Upper lobe of right lung (tissue), 1 donor: ENCODE measurements around the gene NCKAP1. TPM values are rescaled to one million over a fixed set of nuclear protein-coding genes. Genes with fewer than 3 reads are reported as not detected.
"Not testable (repeated sequence)": the region's sequence is repeated elsewhere in the genome, so short reads cannot be mapped to it uniquely, and the experiment has no call there.

Experiments used
- ATAC-seq: fragments of 200-7000 bp; cut with Tn5 transposase; one replicate; pipeline ENCODE4 v1.9.1; 2020; ENCODE audit warnings: mild to moderate bottlenecking, moderate library complexity
- DNase-seq: peaks from one replicate; pipeline ENCODE4 v3.0.0-alpha.2; 2020
- H3K27ac ChIP-seq: fragments of 200-600 bp; one replicate; pipeline ENCODE4 v1.8.0; 2022
- H3K27me3 ChIP-seq: fragments of 200-600 bp; one replicate; pipeline ENCODE4 v1.8.0; 2022; ENCODE audit warnings: mild to moderate bottlenecking
- H3K36me3 ChIP-seq: fragments of 200-600 bp; one replicate; pipeline ENCODE4 v1.8.0; 2022
- H3K4me1 ChIP-seq: fragments of 200-600 bp; one replicate; pipeline ENCODE4 v1.8.0; 2022
- H3K4me3 ChIP-seq: fragments of 200-600 bp; one replicate; pipeline ENCODE4 v1.8.0; 2022; ENCODE audit warnings: mild to moderate bottlenecking
- H3K9me3 ChIP-seq: fragments of 200-600 bp; one replicate; pipeline ENCODE4 v1.8.0; 2022
- CTCF ChIP-seq: fragments of 200-600 bp; IDR thresholded peaks from one replicate; pipeline ENCODE4 v1.8.0; 2022; ENCODE audit warnings: antibody characterized with exemption
- intact Hi-C: fragments of 100-400 bp; cut with DNase I; formaldehyde crosslinking; loops from one replicate; pipeline ENCODE4 v1.11.0; 2022
- total RNA-seq: library from RNA; stranded (reverse); fragmentation: NEBNext Ultra II Directional; extraction: Animal tissue kit (Norgen Biotek cat#: 25700); gene quantifications from one replicate; pipeline ENCODE4 v1.2.1, GENCODE V29; 2021
- donor health status: DM: no; HTN: yes; CAD: no; lungs with severe emphysema.

Gene NCKAP1
- total RNA-seq, 1 donor from 2014 or later, result 117 TPM

DNA sequence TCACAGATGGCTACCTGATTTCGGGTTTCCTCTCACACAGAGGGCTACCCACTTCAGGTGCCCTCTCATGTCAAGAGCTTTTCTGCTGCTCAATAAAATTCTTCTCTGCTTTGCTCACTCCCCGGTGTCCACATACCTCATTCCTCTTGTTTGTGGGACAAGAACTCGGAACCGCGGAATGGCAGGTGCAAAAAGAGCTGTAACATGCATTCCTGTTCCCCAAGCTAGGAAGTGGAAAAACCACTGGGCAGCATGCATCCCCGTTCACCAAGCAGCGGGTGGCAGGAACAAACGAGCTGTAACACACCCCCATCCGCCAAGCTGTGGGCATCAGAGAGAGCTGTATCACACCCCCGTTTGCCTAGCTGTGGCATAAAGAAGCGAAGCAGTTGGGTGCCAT is 144.6 kb downstream of the NCKAP1 start:
- H3K36me3 ChIP-seq, result no peaks in the 10 kb centered on the region
- H3K27ac ChIP-seq, result no peak overlapping the region
- H3K4me3 ChIP-seq, result no peak overlapping the region
- no peaks in the 10 kb centered on the region for H3K27me3 ChIP-seq
- no peaks in the 10 kb centered on the region for H3K4me1 ChIP-seq
- intact Hi-C loops, result no loop called here
- DNase-seq (no peak), ATAC-seq (no peak)
- H3K9me3 ChIP-seq, result no peaks in the 10 kb centered on the region
- TF ChIP-seq CTCF, result no peak

DNA sequence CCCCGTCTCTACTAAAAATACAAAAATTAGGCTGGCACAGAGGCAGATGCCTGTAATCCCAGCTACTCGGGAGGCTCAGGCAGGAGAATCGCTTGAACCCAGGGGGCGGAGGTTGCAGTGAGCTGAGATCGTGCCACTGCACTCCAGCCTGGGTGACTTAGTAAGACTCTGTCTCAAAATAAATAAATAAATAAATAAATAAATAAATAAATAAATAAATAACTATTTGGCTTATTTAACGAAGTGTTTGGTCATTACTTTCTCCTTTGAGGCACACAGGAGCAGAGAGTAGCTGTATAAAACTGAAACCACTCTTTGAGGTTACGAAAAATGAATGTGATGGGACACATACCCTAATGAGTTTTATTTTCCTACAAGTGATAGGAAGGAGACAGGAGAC is 145.2 kb downstream of the NCKAP1 start:
- DNase-seq, intact Hi-C loops, H3K4me1 ChIP-seq, H3K4me3 ChIP-seq, H3K27me3 ChIP-seq, H3K36me3 ChIP-seq, H3K9me3 ChIP-seq, H3K27ac ChIP-seq, ATAC-seq: not testable (repeated sequence)

DNA sequence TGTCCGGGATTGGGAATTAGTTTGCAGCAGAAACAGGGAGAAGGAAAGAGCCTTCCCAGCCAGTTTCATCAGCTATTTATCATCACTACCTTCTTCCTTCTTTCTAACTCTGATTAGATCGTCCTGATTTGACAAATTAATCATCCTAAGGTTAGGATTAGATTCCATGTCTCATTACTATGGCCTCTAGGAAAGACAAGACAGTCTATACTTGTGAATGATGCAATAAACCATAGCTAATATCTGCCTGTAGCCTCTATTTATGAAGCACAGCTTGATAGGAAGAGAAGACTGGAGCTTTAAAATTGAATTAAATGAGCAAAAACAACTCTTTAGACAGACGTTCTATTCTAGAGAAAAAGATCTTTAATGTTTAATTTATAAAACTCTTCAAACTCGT is 146.6 kb downstream of the NCKAP1 start:
- Histone ChIP-seq H3K4me3 (no peak overlapping the region), H3K27ac (no peak overlapping the region), H3K36me3 (no peaks in the 10 kb centered on the region), H3K27me3 (no peaks in the 10 kb centered on the region), H3K9me3 (no peaks in the 10 kb centered on the region), H3K4me1 (no peaks in the 10 kb centered on the region)
- intact Hi-C loops, result no loop called here
- no peak for DNase-seq
- ATAC-seq, result no peak
- TF ChIP-seq CTCF, result no peak

GRCh38 chr2:182890773-182891378 is 147.4 kb downstream of the NCKAP1 start:
- H3K4me1 ChIP-seq, result no peaks in the 10 kb centered on the region
- no peak overlapping the region for H3K27ac ChIP-seq
- DNase-seq (no peak), ATAC-seq (no peak)
- intact Hi-C loops, result no loop called here
- no peaks in the 10 kb centered on the region for H3K36me3 ChIP-seq
- H3K9me3 ChIP-seq, result no peaks in the 10 kb centered on the region
- no peaks in the 10 kb centered on the region for H3K27me3 ChIP-seq
- no peak overlapping the region for H3K4me3 ChIP-seq
- TF ChIP-seq CTCF, result no peak

- Histone ChIP-seq H3K4me3 (no peak overlapping the region), H3K9me3 (no peaks in the 10 kb centered on the region), H3K4me1 (no peaks in the 10 kb centered on the region), H3K36me3 (no peaks in the 10 kb centered on the region), H3K27me3 (no peaks in the 10 kb centered on the region), H3K27ac (no peak overlapping the region)
- intact Hi-C loops, result no loop called here
- no peak for ATAC-seq
- no peak for TF ChIP-seq CTCF
- DNase-seq, result no peak
These were observed 148.0 kb downstream of the NCKAP1 start for GRCh38 chr2:182890305-182890704.

GRCh38 chr2:182887753-182888415 is 150.4 kb downstream of the NCKAP1 start:
- no peaks in the 10 kb centered on the region for H3K9me3 ChIP-seq
- no peak overlapping the region for H3K4me3 ChIP-seq
- H3K4me1 ChIP-seq, result no peaks in the 10 kb centered on the region
- intact Hi-C loops, result no loop called here
- no peak for TF ChIP-seq CTCF
- no peak overlapping the region for H3K27ac ChIP-seq
- DNase-seq (no peak), ATAC-seq (no peak)
- no peaks in the 10 kb centered on the region for H3K27me3 ChIP-seq
- H3K36me3 ChIP-seq, result no peaks in the 10 kb centered on the region
